SKM-1 treated with dmso at 0.1 percent for 144 hours (cell line): Measurements from ENCODE around the gene TSHZ3.
A peak's percentile ranks its signal among the peaks of the same experiment; 100 is the strongest.

Experiments used
- DNase-seq: peaks from one replicate; lab custom pipeline; 2025; ENCODE audit not compliant: unreplicated experiment; lab: John Stamatoyannopoulos, UW

TSHZ3 gene

DNA sequence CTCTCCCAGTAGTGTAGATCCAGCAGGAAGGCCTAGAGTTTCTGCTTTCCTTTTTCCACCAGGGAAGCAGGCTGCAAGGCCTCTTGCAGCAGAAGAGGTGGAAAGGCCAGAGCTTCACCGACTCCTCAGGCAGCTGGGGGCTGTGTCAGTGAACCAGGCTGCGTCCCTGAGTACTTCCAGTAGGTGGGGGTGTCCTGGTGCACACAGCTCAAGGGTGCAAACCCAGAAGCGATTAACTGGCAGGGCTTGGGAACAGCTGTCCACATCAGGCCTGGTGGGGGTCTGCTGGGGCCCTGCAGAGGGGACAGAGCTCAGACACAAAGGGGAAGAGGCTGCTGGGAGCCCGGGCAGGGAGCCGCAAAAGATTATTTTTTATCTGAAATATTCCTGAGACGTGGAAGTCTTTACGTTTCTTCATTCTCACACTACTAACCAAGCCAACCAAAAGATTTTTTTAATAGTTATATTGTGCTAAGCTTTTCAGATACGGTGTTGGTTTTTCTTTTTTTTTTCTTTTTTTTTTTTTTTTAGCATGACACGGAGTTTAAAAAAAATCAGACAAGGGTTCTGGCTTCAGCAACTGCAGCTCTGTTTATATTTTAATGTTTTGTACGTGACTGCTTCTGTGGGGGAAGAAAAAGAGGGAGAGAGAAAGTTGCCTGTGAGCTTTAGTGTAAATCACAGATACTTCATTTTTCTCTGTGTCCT, 11.0 kb downstream of the TSHZ3 start:
- peak; percentile 4 for DNase-seq

DNA sequence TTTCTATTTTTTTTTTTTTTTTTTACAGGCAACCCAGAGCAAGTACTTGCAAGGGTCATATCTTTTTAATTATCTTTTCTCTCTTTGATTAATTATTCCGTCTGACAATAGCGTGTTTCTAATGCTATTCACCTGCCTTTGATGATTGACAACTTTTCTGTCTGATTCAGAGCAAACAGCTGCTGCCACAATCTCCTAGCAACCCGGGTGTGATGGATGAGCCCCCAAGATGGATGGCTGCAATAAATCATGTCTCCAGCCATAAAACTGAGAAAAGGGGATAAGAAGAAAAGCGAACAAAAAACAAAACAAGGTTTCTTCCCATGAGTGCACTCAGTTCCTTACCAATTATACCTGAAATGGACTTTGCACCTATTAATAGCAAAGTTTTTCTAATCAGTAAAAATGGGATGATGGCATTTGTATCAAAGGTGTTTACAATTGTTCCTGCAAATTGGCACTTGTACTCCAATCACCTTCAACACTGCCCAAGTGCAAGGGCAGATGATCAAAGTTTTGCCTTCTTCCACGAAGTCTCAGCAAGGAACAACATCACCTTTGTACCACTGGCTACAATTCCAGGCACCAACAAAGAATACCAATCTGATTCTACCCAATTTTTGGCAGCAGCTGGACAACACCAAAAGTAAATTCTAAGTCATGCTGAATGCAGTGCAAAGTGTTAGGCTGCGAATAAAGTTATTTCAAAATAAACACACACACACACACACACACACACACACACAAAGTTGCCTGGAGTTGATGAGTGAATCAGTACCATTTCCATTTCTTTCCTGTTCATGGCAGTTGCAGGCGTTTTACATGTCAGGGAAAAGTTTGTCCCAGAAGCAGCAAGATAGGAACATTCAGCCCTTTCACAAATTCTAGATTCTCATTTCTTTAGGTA, 12.0 kb downstream of the TSHZ3 start:
- no peak for DNase-seq

DNA sequence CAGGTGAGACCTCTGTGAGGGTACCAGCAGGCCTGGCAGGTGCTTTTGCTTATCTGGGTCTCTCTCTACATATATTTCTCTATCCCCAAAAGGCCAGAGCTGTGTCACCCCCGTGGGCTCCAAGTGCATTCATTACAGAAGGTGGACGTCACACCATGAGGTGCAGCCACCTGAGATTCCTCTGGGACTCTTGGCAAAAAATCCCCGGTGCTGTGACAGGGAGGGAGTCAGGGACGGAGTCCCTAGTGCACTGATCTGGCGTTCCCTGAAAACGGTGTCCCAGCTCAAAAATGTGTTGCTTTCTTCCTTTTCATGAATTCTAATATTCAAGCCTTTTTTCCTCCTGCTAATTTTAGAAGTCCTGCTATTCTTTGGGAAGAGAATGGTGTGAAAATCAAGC, 13.5 kb downstream of the TSHZ3 start:
- DNase-seq = no peak

GRCh38 chr19:31334849-31335624, 14.2 kb downstream of the TSHZ3 start:
- no peak for DNase-seq

- DNase-seq = no peak
Observed at GRCh38 chr19:31334101-31334848, 15.0 kb downstream of the TSHZ3 start.

GRCh38 chr19:31332096-31332495, 17.1 kb downstream of the TSHZ3 start:
- no peak for DNase-seq

GRCh38 chr19:31331536-31331935, 17.7 kb downstream of the TSHZ3 start:
- DNase-seq = no peak

GRCh38 chr19:31330761-31331160, 18.5 kb downstream of the TSHZ3 start:
- DNase-seq = no peak

- DNase-seq = no peak
Observed at GRCh38 chr19:31330237-31330636, 19.0 kb downstream of the TSHZ3 start.

GRCh38 chr19:31329819-31330218, 19.4 kb downstream of the TSHZ3 start:
- DNase-seq = no peak

- no peak for DNase-seq
Observed at GRCh38 chr19:31328238-31328637, 21.0 kb downstream of the TSHZ3 start.

- no peak for DNase-seq
Observed at GRCh38 chr19:31326329-31327028, 22.8 kb downstream of the TSHZ3 start.

DNA sequence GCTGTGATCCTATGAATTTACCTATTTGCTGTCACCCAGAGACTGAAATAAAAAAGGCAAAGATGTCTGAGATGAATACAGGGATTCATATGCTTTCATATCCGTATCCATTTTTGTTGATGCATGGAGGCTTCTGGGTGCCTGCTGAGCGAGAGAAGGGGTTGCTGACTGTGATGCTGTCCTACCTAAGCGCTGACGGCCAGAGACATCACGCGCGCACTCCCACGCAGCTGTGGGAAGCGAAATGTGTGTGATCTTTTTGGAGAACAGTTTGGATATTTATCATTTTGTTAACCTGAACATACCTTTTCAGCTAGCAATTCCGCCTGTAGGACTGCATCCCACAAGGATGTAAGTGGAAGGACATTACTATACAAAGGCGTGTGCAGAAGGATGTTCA, 23.9 kb downstream of the TSHZ3 start:
- no peak for DNase-seq

DNA sequence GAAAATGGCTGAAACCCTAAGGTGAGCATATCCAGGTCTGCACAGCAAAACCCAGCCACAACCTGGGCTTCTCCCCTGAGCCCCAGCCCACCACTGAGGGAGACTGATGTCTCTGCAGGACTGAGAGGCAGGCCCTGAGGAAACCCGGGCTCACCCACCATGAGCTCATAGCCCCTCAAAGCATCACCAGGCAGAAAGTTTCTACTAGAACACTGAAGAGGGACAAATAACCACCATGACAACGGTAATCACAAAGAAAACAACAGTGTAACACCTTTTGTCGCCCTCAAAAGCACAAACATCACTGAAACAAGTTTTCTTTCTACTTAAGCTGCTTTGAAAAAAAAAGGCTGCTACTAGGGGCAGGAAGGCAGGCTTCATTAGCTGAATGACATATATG, 29.8 kb downstream of the TSHZ3 start:
- DNase-seq = no peak

GRCh38 chr19:31318790-31319425, 30.3 kb downstream of the TSHZ3 start:
- no peak for DNase-seq

- no peak for DNase-seq
Observed at GRCh38 chr19:31317570-31317969, 31.7 kb downstream of the TSHZ3 start.

DNA sequence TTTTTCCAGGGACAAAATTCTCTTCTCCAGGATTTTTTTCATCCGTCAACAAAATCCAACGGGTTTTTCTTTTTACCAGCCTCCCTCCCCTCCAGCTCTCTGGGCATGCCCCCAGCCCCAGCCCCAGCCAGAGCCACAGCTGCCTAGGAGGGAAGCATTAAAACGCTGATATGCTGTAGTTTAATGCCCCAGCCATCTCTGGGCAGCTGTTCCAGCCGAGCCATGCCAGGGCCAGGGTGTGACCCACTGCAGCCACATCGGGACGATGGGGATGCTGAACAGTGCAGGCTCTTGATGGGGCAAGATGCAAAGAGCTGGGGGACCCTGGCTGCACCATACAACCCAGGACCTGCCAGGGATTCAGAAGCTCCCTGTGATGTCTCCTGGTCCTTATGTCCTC, 32.1 kb downstream of the TSHZ3 start:
- DNase-seq = no peak

GRCh38 chr19:31316201-31316951, 32.9 kb downstream of the TSHZ3 start:
- DNase-seq = peak; percentile 80

DNA sequence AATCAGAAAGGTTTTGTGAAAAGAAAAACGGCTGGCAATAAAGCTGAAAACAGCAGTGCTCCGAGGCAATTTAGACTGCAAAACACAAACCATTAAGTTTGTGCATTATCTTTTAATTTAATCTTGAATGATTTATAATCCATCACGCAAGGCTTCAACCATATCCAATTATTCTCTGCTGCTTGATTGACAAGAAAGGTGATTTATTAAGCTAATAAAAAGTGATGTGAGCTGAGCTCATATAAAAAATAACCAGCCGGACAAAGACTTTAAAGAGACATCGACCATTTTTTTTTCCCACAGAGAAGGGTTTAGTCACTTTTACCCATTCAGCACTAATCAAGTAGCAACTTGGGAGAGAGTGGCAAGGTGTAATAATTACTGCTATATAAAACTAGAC, 33.6 kb downstream of the TSHZ3 start:
- DNase-seq = no peak
